WERI-Rb-1 (cell line): ENCODE results near the gene ANO10.

Experiments used
- DNase-seq: peaks from one replicate; pipeline ENCODE4 v3.0.0-alpha.2; 2020
- H3K27ac ChIP-seq: fragments of 250-450 bp; sonication (Bioruptor Pico); 2 replicates; pipeline ENCODE4 v1.5.1; 2020; ENCODE audit warnings: mild to moderate bottlenecking, moderate library complexity
- H3K27me3 ChIP-seq: fragments of 250-450 bp; sonication (Bioruptor Pico); 2 replicates; pipeline ENCODE4 v1.5.1; 2021; ENCODE audit warnings: mild to moderate bottlenecking, low read depth, moderate library complexity; ENCODE audit not compliant: insufficient read depth, severe bottlenecking
- H3K36me3 ChIP-seq: fragments of 250-450 bp; sonication (Bioruptor Pico); 2 replicates; pipeline ENCODE4 v1.5.1; 2020; ENCODE audit warnings: mild to moderate bottlenecking, moderate library complexity
- H3K4me3 ChIP-seq: 2 replicates; pipeline ENCODE4 v1.5.1; 2011; ENCODE audit warnings: low read depth, mild to moderate bottlenecking, control low read depth, low read length
- H3K9me3 ChIP-seq: fragments of 250-450 bp; sonication (Bioruptor Pico); 2 replicates; pipeline ENCODE4 v1.5.1; 2021; ENCODE audit warnings: mild to moderate bottlenecking, moderate library complexity; ENCODE audit not compliant: severe bottlenecking
- CTCF ChIP-seq: IDR thresholded peaks from 2 replicates; pipeline ENCODE4 v1.5.1; 2011; ENCODE audit warnings: low read depth, mild to moderate bottlenecking, control low read depth, inconsistent platforms, low read length

ANO10 gene

GRCh38 chr3:43347774-43348173, 274.0 kb downstream of the ANO10 start:
- DNase-seq, result no peak
- no peak overlapping the region for H3K27ac ChIP-seq
- TF ChIP-seq CTCF, result no peak
- H3K4me3 ChIP-seq, result no peak overlapping the region
- no peaks in the 10 kb centered on the region for H3K27me3 ChIP-seq
- H3K9me3 ChIP-seq, result no peaks in the 10 kb centered on the region
- peaks cover 34% of the 10 kb centered on the region for H3K36me3 ChIP-seq

GRCh38 chr3:43346978-43347749, 274.6 kb downstream of the ANO10 start:
- H3K27ac ChIP-seq, result no peak overlapping the region
- H3K27me3 ChIP-seq, result no peaks in the 10 kb centered on the region
- no peak overlapping the region for H3K4me3 ChIP-seq
- peaks cover 37% of the 10 kb centered on the region for H3K36me3 ChIP-seq
- no peaks in the 10 kb centered on the region for H3K9me3 ChIP-seq
- no peak for TF ChIP-seq CTCF
- no peak for DNase-seq

GRCh38 chr3:43345877-43346276, 275.9 kb downstream of the ANO10 start:
- no peaks in the 10 kb centered on the region for H3K9me3 ChIP-seq
- peaks cover 43% of the 10 kb centered on the region for H3K36me3 ChIP-seq
- no peak for TF ChIP-seq CTCF
- DNase-seq, result no peak
- H3K27me3 ChIP-seq, result no peaks in the 10 kb centered on the region
- H3K27ac ChIP-seq, result no peak overlapping the region
- H3K4me3 ChIP-seq, result no peak overlapping the region

GRCh38 chr3:43345246-43345645, 276.6 kb downstream of the ANO10 start:
- no peak for TF ChIP-seq CTCF
- Histone ChIP-seq H3K36me3 (peaks cover 49% of the 10 kb centered on the region), H3K9me3 (no peaks in the 10 kb centered on the region), H3K27me3 (no peaks in the 10 kb centered on the region), H3K4me3 (no peak overlapping the region), H3K27ac (no peak overlapping the region)
- DNase-seq, result no peak

- H3K27me3 ChIP-seq, result no peaks in the 10 kb centered on the region
- no peaks in the 10 kb centered on the region for H3K9me3 ChIP-seq
- H3K36me3 ChIP-seq, result peaks cover 45% of the 10 kb centered on the region
- H3K4me3 ChIP-seq, result no peak overlapping the region
- DNase-seq, result no peak
- H3K27ac ChIP-seq, result no peak overlapping the region
- TF ChIP-seq CTCF, result no peak
Measured at GRCh38 chr3:43344520-43344919, 277.3 kb downstream of the ANO10 start.

- no peak for DNase-seq
- Histone ChIP-seq H3K27me3 (no peaks in the 10 kb centered on the region), H3K9me3 (no peaks in the 10 kb centered on the region), H3K4me3 (no peak overlapping the region), H3K36me3 (peaks cover 40% of the 10 kb centered on the region), H3K27ac (no peak overlapping the region)
- no peak for TF ChIP-seq CTCF
Measured at GRCh38 chr3:43343815-43344214, 278.0 kb downstream of the ANO10 start.
